Measurements from ENCODE around the gene UBE4A.

The UBE4A gene

DNA sequence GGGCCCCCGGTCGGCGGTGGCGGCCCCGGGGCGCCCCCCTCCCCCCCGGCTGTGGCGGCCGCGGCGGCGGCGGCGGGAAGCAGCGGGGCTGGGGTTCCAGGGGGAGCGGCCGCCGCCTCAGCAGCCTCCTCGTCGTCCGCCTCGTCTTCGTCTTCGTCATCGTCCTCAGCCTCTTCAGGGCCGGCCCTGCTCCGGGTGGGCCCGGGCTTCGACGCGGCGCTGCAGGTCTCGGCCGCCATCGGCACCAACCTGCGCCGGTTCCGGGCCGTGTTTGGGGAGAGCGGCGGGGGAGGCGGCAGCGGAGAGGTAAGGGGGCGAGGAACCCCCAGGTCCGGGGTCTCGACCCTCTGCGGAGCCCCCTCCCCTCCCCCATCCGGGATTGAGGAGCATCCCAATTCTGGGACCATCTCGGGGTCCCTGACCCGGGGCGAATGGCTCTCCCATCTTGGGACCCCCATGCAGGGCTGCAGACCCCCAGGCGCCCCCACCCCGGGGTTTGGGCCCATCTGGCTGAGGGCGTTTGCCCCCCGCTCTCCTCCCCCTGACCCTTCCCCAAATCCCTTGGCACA, 77.3 kb downstream of the UBE4A start:
- Histone ChIP-seq H3K23ac (ENCODE audit: low read length) (no peak overlapping the region), H3K27me3 (ENCODE audit: insufficient read depth, low read length) (no peaks in the 10 kb centered on the region), H3K4me2 (ENCODE audit: low read length) (peak overlapping the region; percentile 97), H2BK5ac (ENCODE audit: low read depth, low read length, poor library complexity) (peak overlapping the region; percentile 6), H3K4ac (ENCODE audit: low read depth, low read length) (peak overlapping the region; percentile 85), H3K9me3 (ENCODE audit: insufficient read depth, low read depth, low read length) (no peaks in the 10 kb centered on the region), H3K79me1 (ENCODE audit: low read length) (peaks cover 7% of the 10 kb centered on the region), H2AFZ (ENCODE audit: insufficient read depth, low read length, poor library complexity) (peak overlapping the region; percentile 57), H3K79me2 (ENCODE audit: control insufficient read depth, insufficient read depth, low read length, poor library complexity) (peaks cover 8% of the 10 kb centered on the region), H3K18ac (ENCODE audit: low read length) (peak overlapping the region; percentile 75), H3K14ac (ENCODE audit: low read length) (peak overlapping the region; percentile 71), H3K4me1 (ENCODE audit: control insufficient read depth in 1 of 2, insufficient read depth in 2 of 2, low read length in 2 of 2) (peaks cover 13 to 16% of the 10 kb centered on the region in 2 experiments), H2AK5ac (ENCODE audit: low read length) (peak overlapping the region; percentile 51), H4K91ac (ENCODE audit: low read depth, low read length) (peak overlapping the region; percentile 82), H4K8ac (ENCODE audit: low read depth, low read length) (peak overlapping the region; percentile 64), H3K9ac (ENCODE audit: low read length) (peak overlapping the region; percentile 76), H3K36me3 (ENCODE audit: control insufficient read depth in 1 of 2, insufficient read depth in 2 of 2, low read length in 2 of 2) (no peaks in the 10 kb centered on the region), H4K12ac (ENCODE audit: low read depth, low read length) (peak overlapping the region; percentile 58), H2BK12ac (ENCODE audit: low read length) (no peak overlapping the region), H2BK120ac (ENCODE audit: insufficient read depth, low read length, poor library complexity) (peak overlapping the region; percentile 76), H3K27ac (ENCODE audit: low read depth, low read length) (peak overlapping the region; percentile 10), H3K4me3 (ENCODE audit: low read depth, low read length) (peak overlapping the region; percentile 92)
- no CpG with 5 or more reads among the region's 55 CpGs for WGBS (ENCODE audit: extremely low coverage, insufficient coverage, insufficient read length)
- DNase-seq: peak; percentile 18 to 51

DNA sequence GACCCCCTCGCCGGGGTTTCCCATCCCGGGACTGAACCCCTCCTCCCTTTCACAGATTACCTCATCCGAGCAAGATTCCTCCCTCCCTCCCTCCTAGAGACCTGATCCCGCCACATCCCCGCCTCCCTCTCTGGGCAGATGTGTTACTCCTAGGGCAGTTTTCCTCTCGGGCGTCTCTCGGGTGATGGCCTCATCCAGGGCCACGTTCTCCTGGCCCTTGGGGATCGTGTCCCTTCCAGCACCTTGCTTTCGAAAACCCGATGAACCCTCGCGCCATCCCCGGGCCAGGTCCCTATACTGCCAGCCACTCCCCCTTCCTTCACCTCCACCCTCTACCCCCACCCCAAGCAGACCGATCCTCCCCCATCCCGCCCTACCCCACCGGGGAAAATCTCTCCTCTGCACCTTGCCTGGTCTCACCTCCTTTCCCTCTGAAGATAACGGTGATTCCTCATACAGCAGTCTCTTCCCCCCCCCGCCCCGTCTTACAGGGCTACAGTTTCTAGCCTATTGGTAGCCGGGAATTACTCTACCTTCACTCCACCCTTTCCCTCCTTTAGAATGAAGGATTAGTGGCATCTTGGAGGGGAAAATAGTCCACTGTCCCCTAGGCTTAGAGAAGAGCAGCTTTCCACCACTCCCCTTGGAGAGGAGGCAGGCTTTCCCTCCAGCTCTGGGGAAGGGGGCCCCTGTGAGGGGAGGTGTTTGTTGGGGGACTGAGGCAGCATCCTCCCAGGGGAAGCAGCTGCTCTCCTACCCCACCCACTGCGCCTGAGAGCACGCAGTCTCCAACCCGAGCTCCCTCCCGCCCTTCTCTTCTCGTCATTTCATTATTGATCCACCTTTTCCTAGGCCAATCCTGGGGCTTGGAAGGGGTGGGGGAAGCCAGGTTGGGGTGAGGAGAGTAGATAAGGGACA, 78.1 kb downstream of the UBE4A start:
- H4K91ac ChIP-seq (ENCODE audit: low read depth, low read length): no peak overlapping the region
- WGBS (ENCODE audit: extremely low coverage, insufficient coverage, insufficient read length): no CpG with 5 or more reads among the region's 28 CpGs
- H3K4me2 ChIP-seq (ENCODE audit: low read length): peak overlapping the region; percentile 97
- no peaks in the 10 kb centered on the region for H3K36me3 ChIP-seq (ENCODE audit: control insufficient read depth in 1 of 2, insufficient read depth in 2 of 2, low read length in 2 of 2)
- H2BK120ac ChIP-seq (ENCODE audit: insufficient read depth, low read length, poor library complexity): no peak overlapping the region
- H3K9ac ChIP-seq (ENCODE audit: low read length): peak overlapping the region; percentile 76
- H3K79me2 ChIP-seq (ENCODE audit: control insufficient read depth, insufficient read depth, low read length, poor library complexity): peaks cover 8% of the 10 kb centered on the region
- H3K27me3 ChIP-seq (ENCODE audit: insufficient read depth, low read length): no peaks in the 10 kb centered on the region
- H4K8ac ChIP-seq (ENCODE audit: low read depth, low read length): no peak overlapping the region
- H3K18ac ChIP-seq (ENCODE audit: low read length): peak overlapping the region; percentile 75
- peak overlapping the region; percentile 92 for H3K4me3 ChIP-seq (ENCODE audit: low read depth, low read length)
- no peak overlapping the region for H3K23ac ChIP-seq (ENCODE audit: low read length)
- H3K14ac ChIP-seq (ENCODE audit: low read length): peak overlapping the region; percentile 71
- peaks cover 7% of the 10 kb centered on the region for H3K79me1 ChIP-seq (ENCODE audit: low read length)
- peak overlapping the region; percentile 85 for H3K4ac ChIP-seq (ENCODE audit: low read depth, low read length)
- no peak overlapping the region for H3K27ac ChIP-seq (ENCODE audit: low read depth, low read length)
- H3K4me1 ChIP-seq (ENCODE audit: control insufficient read depth in 1 of 2, insufficient read depth in 2 of 2, low read length in 2 of 2): peaks cover 13 to 16% of the 10 kb centered on the region in 2 experiments
- H2BK12ac ChIP-seq (ENCODE audit: low read length): no peak overlapping the region
- H2BK5ac ChIP-seq (ENCODE audit: low read depth, low read length, poor library complexity): no peak overlapping the region
- no peak overlapping the region for H2AK5ac ChIP-seq (ENCODE audit: low read length)
- no peak overlapping the region for H4K12ac ChIP-seq (ENCODE audit: low read depth, low read length)
- H2AFZ ChIP-seq (ENCODE audit: insufficient read depth, low read length, poor library complexity): no peak overlapping the region
- no peaks in the 10 kb centered on the region for H3K9me3 ChIP-seq (ENCODE audit: insufficient read depth, low read depth, low read length)
- DNase-seq: peak; percentile 28 to 38

DNA sequence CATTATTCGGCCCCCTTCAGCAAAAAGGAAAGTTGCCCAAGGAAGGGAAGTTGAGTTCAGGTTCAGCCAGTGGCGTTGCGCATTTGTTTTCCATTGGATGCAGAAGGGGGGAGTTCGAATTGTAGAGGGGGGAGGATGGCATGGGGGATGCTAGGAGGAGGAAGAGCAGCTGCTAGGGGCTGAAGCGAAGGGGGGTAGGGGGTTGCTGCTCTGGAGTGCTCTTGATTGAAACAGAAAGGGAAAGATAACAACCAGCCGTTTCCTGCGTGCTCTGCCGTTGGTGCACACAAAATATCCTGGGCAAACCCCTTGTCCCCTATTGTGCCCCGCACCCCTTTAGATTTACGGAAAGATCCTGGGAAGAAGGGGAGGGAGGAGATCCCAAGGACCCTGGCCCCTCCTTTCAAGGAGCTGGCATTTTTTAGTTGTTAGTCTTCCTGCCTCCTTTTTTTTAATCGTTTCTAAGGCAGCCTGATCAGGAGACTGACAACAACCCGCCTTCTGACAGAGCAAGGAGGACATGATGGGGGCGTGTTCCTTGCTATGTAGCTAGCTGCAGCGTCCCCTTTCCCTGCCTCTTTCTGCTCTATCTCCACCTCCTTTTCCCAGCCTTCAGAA, 79.0 kb downstream of the UBE4A start:
- peak overlapping the region; percentile 34 for H3K4me3 ChIP-seq (ENCODE audit: low read depth, low read length)
- H3K79me1 ChIP-seq (ENCODE audit: low read length): peaks cover 7% of the 10 kb centered on the region
- no peak overlapping the region for H4K8ac ChIP-seq (ENCODE audit: low read depth, low read length)
- no peak overlapping the region for H3K27ac ChIP-seq (ENCODE audit: low read depth, low read length)
- H2AFZ ChIP-seq (ENCODE audit: insufficient read depth, low read length, poor library complexity): no peak overlapping the region
- H2BK12ac ChIP-seq (ENCODE audit: low read length): no peak overlapping the region
- H3K23ac ChIP-seq (ENCODE audit: low read length): no peak overlapping the region
- H2BK5ac ChIP-seq (ENCODE audit: low read depth, low read length, poor library complexity): no peak overlapping the region
- H3K9me3 ChIP-seq (ENCODE audit: insufficient read depth, low read depth, low read length): no peaks in the 10 kb centered on the region
- no CpG with 5 or more reads among the region's 14 CpGs for WGBS (ENCODE audit: extremely low coverage, insufficient coverage, insufficient read length)
- no peak overlapping the region for H2AK5ac ChIP-seq (ENCODE audit: low read length)
- H4K12ac ChIP-seq (ENCODE audit: low read depth, low read length): no peak overlapping the region
- H3K36me3 ChIP-seq (ENCODE audit: control insufficient read depth in 1 of 2, insufficient read depth in 2 of 2, low read length in 2 of 2): no peaks in the 10 kb centered on the region
- H2BK120ac ChIP-seq (ENCODE audit: insufficient read depth, low read length, poor library complexity): no peak overlapping the region
- peak overlapping the region; percentile 8 for H3K9ac ChIP-seq (ENCODE audit: low read length)
- peak overlapping the region; percentile 50 for H3K18ac ChIP-seq (ENCODE audit: low read length)
- H3K27me3 ChIP-seq (ENCODE audit: insufficient read depth, low read length): no peaks in the 10 kb centered on the region
- peak; percentile 43 to 64 for DNase-seq
- no peak overlapping the region for H3K14ac ChIP-seq (ENCODE audit: low read length)
- H3K4me2 ChIP-seq (ENCODE audit: low read length): peak overlapping the region; percentile 97
- no peak overlapping the region for H4K91ac ChIP-seq (ENCODE audit: low read depth, low read length)
- H3K79me2 ChIP-seq (ENCODE audit: control insufficient read depth, insufficient read depth, low read length, poor library complexity): peaks cover 8% of the 10 kb centered on the region
- peaks cover 13 to 16% of the 10 kb centered on the region in 2 experiments for H3K4me1 ChIP-seq (ENCODE audit: control insufficient read depth in 1 of 2, insufficient read depth in 2 of 2, low read length in 2 of 2)
- H3K4ac ChIP-seq (ENCODE audit: low read depth, low read length): no peak overlapping the region

DNA sequence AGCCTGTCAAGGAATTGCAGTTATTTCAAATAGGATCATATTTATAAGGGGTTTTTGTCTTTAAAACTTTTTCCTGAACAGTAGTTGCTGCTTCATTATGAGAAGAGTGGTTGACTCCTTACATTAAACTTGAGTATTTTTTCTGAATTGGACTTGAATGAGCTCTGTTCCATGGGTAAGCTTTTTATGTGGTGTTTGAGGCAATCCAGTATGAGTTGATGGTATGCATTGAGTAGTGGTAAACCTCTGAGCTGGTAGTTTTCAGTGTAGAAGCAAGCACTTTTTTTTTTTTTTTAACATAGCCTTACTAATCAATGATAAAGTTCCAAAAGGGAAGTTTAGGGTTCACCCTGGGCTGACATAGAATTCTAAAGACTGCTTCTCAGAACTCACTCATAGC, 80.2 kb downstream of the UBE4A start:
- no peaks in the 10 kb centered on the region for H3K9me3 ChIP-seq (ENCODE audit: insufficient read depth, low read depth, low read length)
- H2AK5ac ChIP-seq (ENCODE audit: low read length): no peak overlapping the region
- H4K8ac ChIP-seq (ENCODE audit: low read depth, low read length): no peak overlapping the region
- H3K79me2 ChIP-seq (ENCODE audit: control insufficient read depth, insufficient read depth, low read length, poor library complexity): peaks cover 9% of the 10 kb centered on the region
- H3K27ac ChIP-seq (ENCODE audit: low read depth, low read length): no peak overlapping the region
- H3K4me2 ChIP-seq (ENCODE audit: low read length): no peak overlapping the region
- no peak for DNase-seq
- H2BK5ac ChIP-seq (ENCODE audit: low read depth, low read length, poor library complexity): no peak overlapping the region
- no peak overlapping the region for H3K4me3 ChIP-seq (ENCODE audit: low read depth, low read length)
- H3K18ac ChIP-seq (ENCODE audit: low read length): no peak overlapping the region
- no peak overlapping the region for H3K4ac ChIP-seq (ENCODE audit: low read depth, low read length)
- H3K14ac ChIP-seq (ENCODE audit: low read length): no peak overlapping the region
- H3K79me1 ChIP-seq (ENCODE audit: low read length): peaks cover 7% of the 10 kb centered on the region
- peaks cover 10 to 15% of the 10 kb centered on the region in 2 experiments for H3K4me1 ChIP-seq (ENCODE audit: control insufficient read depth in 1 of 2, insufficient read depth in 2 of 2, low read length in 2 of 2)
- no peak overlapping the region for H4K91ac ChIP-seq (ENCODE audit: low read depth, low read length)
- no peaks in the 10 kb centered on the region for H3K27me3 ChIP-seq (ENCODE audit: insufficient read depth, low read length)
- H2AFZ ChIP-seq (ENCODE audit: insufficient read depth, low read length, poor library complexity): no peak overlapping the region
- H4K12ac ChIP-seq (ENCODE audit: low read depth, low read length): no peak overlapping the region
- no peak overlapping the region for H3K23ac ChIP-seq (ENCODE audit: low read length)
- no peaks in the 10 kb centered on the region for H3K36me3 ChIP-seq (ENCODE audit: control insufficient read depth in 1 of 2, insufficient read depth in 2 of 2, low read length in 2 of 2)
- no peak overlapping the region for H3K9ac ChIP-seq (ENCODE audit: low read length)
- no peak overlapping the region for H2BK12ac ChIP-seq (ENCODE audit: low read length)
- H2BK120ac ChIP-seq (ENCODE audit: insufficient read depth, low read length, poor library complexity): no peak overlapping the region
